GM18867 (cell line): ENCODE data around the gene EFNA4.

Experiments
- ATAC-seq: cut with Tn5 transposase; IDR thresholded peaks from one replicate; pipeline ENCODE4 v1.9.1; 2021; ENCODE audit warnings: mild to moderate bottlenecking, moderate library complexity; ENCODE audit not compliant: unreplicated experiment

Gene EFNA4

DNA sequence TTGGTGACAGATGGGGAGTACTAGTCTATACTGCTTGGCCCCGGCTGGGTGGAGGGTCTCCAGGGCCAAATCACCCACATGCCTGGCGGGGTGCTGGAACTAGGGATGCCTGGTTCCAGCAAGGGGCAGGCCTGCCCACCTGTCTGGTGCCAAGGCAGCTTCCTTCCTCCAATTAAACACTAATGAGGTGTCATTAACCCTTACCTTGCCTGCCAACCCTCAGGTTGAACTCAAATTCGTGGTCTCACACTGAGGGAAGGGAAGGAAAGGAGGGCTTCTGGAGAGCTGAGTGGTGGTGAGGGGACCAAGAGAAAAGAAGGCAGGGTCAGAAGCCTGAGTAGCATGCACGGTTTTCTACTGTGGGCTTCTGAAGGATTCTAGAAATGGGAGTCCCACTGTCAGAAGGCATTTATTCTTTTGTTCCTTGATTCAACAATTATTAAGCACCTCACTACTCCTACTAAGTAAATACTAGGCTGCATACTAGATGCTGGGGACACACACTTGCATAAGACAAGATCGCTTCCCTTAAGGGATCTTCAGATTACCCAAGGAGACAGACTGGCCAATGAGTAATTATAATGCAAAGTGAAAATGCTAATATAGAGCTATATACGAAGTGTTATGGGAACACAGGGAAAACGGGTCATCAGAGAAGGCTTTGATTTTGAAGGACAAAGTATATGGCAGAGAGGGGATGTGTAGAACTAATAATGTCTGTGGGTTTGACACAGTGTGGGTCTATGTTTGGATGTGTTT lies 9.2 kb downstream of the EFNA4 start:
- ATAC-seq: no peak

DNA sequence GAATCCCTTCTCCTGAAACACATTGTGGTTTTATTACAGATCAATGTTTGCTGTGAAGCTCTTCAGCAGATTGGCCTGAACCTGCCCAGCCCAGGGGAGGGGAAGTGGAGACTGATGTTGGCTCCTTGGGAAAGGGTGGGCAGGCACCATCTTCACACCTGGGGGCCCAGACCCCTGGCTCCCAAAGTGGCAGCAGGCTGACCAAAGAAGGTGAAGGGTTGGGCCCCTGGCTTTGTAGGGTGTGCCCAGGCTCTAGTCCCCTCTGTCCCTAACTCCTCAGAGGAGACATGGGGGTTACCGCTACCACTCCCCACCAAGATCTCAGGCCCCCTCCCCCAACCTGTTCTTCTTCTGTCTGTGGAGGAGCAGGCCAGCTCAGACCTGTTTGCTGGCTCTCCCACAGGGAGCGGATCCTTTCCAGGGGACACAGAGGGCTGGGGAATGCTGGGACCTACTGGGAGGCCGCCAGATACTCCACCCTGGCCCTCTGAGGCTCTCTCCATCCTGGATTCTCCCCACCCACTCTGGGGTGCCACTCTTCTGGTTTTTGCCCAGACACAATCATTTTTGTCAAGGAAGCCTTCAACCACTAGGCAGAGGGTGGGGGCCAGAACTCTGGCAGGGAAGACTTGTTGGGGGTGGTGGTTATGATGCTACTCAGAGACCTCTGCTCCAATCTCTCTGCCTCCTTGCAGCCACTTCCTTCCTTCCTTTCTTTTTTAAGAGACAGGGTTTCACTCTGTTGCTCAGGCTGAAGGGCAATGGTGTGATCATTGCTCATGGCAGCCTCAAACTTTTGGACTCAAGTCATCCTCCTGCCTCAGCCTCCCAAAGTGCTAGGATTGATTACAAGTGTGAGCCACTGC lies 10.1 kb downstream of the EFNA4 start:
- no peak for ATAC-seq

DNA sequence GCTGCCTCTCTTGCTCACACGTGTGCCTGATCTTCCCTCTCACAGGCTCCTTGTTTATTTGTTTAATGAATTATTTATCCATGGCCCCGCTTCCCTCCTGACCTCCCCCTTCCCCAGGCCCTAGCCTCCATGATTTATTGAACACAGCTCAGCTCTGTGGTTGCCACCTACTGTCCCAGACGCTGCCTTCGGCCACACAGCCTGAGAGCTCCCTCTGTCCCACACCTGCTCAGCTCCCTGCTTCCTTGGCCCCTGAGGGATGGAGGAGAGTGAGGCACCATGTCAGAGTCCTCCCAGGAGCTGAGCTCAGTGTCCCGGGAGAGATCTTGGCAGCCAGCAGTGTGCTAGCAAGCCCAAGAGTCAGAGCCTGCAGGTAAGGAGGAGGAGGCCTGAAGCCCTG lies 12.0 kb downstream of the EFNA4 start:
- ATAC-seq: no peak

DNA sequence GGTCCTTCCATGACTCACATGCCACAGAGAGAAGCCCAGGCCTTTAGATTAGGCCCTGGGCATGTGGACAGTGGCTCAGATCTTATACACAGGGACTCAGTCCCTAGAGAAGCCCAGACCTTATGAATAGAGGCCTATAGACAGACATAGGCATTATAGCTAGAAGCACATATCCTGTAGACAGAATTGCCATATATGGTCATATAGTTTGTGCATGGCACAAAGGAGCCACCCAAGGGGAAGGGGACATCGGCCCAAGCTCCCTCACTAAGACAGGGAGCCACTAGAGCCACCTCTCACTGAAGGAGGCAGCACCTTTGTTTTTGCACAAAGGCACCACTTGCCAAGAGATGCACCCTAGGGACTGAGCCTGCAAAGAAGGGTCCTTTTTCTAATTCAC lies 12.8 kb downstream of the EFNA4 start:
- no peak for ATAC-seq

DNA sequence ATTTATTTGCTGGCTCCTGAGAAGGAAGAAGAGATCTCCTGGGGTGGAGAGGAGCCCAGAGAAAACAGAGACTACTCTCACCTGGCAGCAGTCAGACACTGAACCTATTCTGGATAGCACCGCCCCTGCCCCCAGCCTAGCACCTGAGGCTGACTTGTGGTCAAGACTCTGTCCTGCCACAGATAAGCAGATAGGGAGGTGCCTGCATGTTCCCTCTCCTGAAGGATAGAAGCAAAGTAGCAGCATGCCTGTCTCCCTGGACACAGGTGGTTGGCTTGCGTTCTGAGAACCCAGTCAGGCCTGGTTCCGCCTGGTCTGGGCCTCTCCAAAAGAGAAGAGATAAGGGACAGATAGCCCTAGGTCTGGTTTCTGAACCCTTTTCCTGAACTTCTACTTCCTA lies 13.8 kb downstream of the EFNA4 start:
- ATAC-seq: no peak

DNA sequence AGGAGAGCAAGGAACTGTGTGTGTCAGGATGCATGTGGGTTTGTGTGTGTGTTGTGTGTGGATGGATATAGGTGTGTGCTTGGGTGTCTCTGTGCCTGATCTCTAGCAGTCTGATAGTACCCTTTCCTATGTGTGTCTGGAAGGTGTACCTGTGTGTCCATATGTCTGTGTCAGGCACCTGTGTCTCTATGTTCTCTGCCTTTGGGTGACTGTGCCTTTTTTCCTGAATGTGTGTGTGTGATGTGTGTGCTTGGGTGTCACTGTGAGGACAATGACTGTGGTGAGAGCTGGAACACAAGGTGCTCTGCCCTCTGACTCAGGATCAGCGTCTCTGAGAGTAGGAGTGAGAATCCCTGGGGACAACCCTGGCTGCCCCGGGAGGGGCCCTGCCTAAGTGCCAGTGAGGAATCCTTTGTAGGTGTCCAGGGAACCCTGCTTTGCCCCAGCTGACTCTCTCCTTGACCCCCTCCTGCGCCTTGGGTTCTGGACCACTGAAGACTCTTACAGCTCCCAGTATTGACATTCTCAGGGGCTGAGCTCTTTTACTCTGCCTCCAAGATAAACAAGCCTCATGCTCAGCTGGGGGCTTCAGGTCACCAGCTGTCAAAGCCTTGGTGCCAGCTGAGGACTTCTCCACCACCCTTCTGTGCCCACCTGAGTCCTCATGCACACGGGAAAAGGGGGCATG lies 14.4 kb downstream of the EFNA4 start:
- ATAC-seq: no peak

DNA sequence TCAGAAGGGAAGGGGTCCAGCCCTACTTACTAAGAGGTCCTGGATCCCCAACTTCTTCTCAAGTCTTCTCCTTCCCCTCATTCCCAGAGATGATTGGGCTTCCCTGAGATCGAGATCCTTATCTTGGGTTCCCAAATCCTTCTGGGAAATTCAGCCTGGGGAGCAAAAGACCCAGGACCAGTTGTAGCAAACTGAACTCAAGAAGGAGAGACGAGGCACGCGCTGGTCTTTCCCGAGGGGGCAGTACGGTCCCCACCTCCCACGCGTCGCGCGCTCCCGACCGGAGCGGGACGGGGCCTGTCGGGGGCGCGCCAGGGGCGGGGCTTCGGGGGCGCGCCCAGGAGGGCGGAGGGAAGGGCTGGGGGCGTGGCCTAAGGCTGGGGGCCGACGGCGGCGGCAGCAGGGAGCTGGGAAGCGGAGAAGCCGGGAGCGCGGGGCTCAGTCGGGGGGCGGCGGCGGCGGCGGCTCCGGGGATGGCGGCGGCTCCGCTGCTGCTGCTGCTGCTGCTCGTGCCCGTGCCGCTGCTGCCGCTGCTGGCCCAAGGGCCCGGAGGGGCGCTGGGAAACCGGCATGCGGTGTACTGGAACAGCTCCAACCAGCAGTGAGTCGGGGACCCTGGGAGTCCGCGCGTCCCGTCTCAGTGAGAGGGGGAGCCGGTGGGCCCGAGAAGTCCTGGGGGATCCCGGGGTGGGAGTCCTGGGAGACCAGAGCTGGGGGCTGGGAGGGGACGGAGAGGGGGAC lies 15.1 kb downstream of the EFNA4 start, which contains the start of gene EFNA3:
Gene EFNA3, plus strand, starts transcription at position 369 of the 741 bp plus-strand sequence. Its CDS starts 105 bp downstream, at position 474.
- ATAC-seq: no peak

DNA sequence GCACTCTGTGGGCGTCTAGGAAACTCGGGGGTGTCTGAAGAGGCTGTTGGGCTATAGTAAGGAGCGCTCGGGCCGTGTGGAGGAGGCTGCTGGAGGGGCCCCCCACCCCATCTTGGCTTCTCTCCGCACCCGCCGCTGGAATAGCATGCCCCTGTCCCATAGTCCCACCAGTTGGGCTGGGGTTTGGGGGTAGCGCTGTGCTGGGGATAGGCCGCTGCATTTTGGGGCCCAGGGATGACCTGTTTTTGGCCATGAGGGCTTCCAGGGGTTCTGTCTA lies 15.6 kb downstream of the EFNA4 start:
- ATAC-seq: no peak

DNA sequence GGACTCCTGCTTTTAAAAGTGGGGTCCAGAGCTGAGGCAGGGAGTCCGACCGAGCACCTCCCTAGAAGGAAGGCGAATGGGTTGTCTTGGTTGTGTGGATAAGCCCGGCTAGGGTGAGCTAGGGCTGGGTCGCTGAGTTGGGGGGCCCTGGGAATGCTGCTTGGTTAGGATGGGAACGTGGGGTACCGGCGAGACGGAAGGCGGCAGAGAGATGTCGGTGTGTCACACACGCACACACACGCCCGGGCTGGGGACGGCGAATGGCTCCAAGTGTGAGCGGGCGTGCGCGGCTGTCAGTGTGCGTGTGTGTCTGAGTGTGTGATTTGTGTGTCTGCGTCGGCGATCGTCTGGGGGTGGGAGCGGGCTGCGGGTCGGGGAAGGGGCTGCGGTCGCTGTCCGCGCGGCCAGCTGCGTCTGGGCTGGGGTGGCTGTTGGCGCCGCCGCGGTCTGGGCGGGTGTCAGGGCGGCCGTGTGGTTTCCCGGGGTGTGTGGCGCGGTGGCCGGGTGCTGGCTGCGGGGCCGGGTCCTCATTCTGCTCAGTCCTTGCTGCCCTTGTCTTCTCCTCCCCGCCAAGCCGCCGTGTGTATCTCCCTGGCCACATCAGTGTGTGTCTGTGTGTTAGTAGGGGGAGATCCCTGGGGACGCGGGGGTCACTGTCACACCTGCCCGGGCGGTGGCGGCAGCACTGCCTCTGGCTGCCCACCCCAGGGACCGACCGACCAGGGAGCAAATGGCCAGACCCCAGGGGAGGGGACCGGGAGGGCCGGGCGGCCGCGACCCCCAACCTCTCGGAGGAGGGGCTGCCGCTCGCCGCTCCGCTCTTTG lies 16.2 kb downstream of the EFNA4 start:
- no peak for ATAC-seq

DNA sequence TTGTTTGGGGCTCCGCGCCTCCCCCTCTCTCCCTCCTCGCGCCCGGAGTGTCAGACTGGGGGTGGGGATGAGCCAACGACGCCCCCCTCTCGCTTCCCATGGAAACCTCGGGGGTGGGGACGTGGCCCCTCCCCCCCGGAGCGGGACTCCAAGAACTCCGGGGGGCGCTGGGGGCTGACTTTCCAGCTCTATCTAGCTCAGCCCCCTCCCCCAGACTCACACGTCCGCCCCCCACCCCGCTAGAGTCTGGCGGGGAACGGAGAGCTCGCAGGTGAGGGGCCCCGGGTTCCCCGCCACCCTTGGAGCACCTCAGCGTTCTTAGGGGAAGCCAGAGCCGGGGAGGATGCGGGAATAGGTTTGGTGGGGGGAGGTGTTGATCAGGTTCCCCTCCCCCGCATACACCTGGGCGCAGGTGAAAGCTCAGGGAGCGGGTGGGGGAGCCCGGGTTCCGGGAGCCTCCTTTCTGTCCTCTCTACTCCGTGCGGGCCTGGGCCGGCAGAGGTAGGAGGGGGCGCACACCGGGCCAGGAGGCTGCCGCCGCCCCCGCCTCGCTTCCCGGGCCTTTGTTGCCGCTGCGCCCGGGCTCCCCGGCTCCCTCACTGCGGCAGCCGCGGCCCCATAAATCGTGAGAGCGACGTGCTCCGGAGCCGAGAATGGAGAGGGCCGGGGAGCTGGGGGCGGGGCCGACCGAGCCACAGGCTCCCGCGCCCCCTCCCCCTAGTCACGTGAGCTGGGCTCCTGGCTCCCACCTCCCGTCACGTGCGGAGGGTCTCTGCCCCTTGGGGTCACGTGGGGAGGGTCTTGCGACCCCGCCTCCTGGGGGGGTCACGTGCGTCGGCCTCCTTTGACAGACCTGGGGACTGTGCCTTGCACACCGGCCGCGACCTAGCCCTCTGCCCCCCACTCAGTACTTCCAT lies 17.0 kb downstream of the EFNA4 start:
- no peak for ATAC-seq

DNA sequence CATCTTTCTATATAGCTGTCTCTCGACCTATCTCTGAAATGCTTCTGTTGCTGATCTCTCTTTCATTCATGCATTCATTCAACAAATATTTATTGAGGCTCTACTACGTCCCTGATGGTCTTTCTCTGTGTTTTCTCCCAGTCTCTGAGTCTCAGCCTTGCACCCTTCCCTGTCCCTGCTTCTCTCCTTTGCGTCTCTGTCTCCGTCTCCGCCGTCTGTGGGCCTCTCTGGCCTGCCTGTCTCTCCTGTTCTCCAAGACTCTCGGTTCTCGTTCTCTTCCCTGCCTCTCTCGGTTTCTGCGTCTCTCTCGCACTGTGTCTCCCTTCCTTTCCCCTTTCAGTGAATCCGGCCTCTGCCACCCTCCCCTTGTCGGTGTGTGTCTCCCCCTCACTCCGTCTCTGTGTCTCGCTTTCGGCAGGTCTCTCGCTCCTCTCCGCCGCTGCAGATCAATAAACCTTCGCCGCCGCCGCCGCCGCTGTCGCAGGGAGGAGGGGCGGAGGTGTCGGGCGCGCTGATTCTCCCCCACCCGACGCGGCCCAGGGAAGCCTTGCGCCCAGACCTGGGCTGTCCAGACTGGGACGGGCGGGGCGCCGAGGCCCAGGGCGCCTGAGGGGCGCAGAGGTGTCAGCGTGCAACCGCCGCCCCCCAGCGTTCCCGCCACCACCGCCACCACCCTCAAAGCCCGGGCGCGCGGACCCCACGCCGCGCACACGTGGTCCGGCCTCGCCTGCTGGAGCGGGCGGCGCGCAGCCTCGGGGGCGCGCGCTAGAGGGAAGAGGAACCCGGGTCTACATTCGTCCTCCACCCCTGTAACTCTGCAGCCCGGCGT lies 18.1 kb downstream of the EFNA4 start:
- ATAC-seq: no peak

DNA sequence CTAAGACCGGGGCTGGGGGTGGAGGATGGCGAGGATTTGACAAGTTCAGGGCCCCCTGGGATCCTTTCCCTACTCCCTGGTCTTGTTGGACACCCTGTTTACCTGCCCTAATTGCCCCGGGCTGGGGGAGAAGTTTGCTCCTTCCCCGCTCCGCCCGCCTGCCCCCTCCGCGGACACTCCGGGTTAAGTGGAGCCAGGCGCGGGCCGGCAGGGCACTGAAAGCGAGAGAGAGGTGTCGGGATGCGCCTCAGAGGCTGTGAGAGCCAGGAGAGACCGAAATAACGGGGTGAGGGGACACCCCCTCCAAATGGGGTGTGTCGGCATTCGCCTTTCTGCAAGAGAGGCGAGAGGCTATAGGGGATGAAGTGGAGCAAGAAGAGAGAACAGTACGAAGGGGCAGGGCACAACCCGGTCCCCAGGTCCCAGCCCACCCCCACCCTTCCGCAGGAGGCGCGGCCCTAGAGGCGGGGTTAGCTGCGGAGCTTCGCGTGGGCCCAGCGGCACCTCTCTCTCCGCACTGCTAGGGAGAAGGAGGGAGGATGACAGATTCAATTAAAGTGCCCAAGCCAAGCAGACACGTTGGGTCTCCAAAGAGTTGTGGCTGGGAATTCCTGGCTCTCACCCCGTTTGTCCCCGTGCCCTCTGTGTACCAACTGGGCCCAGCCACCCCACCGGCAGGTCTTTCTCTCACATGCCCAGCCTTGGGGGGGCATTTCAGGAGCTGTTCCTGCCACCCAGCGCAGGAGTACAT lies 18.9 kb downstream of the EFNA4 start:
- no peak for ATAC-seq

DNA sequence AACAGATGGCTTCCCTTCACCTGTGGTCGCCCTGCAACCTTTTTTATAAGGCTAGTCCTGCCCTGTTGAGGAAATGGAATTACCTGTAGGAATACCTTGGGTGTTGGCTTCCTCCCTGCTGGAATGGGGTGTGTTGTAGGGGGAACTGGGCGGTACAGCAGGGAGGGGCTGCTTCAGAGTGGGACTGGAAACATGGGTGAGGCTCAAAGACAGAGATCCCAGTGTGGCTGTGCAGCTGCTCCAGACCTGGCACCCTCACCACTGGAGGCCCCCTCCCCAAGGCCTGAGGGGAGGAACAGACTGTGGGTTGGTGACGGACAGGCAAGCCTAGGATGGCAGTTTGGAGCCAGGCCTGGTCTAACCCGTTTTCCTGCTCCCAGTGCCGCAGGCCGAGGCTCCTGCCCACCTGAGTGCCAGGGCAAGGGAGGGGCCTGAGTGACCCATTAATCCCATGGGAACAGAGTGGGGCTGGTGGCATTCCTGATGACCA lies 19.6 kb downstream of the EFNA4 start:
- ATAC-seq: no peak

DNA sequence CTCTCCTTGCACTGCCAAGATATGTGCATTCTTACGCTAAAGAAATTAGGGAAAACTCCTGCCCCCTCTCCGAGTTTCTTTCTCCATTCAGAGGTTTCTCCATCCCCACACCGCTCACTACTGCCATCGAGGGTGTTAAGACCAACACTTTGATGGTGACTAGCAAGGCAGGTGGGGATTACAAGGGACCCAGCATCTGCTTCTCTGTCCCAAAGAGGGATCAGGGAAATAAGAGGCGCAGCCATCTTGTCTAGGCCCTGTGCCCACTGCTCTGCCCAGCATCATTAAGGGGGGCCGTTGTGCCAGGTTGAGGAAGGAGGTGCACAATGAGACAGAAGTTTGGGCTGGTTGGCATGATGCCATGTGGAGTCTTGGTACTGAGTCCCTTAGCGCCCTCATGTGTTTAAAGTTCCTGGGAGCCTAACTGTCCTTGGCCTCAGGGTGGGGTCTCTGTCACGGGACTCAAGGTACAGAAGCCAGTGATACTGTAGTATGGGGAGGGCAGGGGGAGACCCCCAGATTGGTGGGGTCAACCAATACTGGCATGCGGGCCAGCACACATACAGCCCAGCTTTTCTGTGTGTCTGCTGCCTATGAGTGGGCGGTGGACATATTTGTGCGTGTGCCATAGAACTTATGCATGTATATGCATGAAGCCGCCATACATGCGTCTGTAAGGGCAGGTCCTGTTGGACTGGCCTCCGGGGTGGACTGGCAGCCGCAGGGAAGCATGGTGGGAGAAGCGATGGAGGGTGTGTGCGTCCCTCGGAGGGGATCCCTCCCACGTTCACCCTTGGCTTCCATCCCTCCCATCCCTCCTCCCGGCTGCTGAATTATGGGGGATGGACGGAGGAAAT lies 20.6 kb downstream of the EFNA4 start:
- no peak for ATAC-seq

DNA sequence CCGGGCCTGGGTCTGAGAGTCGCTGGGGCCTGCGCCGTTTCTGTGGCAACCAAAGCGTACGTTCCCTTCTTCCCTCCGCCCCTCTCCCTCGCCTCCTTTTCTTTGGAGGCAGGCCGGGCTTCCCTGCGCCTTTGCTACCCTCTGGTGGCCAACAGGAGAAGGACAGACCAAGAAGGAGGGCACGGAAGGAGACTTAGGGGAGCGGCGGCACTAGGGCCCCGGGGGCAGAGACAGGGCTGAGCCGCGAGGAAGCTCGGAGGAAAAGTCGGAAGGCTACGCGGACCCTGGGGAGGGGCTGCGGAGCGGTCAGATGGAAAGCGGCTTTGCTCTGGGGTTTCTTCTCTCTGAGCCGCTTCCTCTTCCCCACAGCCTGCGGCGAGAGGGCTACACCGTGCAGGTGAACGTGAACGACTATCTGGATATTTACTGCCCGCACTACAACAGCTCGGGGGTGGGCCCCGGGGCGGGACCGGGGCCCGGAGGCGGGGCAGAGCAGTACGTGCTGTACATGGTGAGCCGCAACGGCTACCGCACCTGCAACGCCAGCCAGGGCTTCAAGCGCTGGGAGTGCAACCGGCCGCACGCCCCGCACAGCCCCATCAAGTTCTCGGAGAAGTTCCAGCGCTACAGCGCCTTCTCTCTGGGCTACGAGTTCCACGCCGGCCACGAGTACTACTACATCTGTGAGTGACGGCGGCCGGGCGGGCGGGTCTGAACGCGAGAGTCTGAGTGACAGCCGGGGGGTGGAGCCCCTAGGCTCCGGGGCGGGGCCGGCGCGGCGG lies 21.4 kb downstream of the EFNA4 start:
- peak; percentile 69 for ATAC-seq
